Endothelial cell of umbilical vein (primary cell): ENCODE data around the gene CCDC15. TPM values are rescaled to one million over a fixed set of nuclear protein-coding genes. Genes with fewer than 3 reads are reported as not detected.
"Not testable (repeated sequence)": the region's sequence is repeated elsewhere in the genome, so short reads cannot be mapped to it uniquely, and the experiment has no call there.

Experiments
- BruUV-seq: library from RNA; stranded (reverse); fragments of 400-500 nt; replicated peaks from 2 replicates; lab custom pipeline; 2021; lab: Mats Ljungman, UMichigan
- CTCF ChIA-PET: fragments of 300-600, 350-600 bp; sonication (Branson Sonifier 250); formaldehyde crosslinking; loops from one replicate; lab custom pipeline; 2021; ENCODE audit warnings: antibody characterized with exemption, inconsistent platforms; lab: Charles Lee
- POLR2A ChIA-PET: fragments of 300-600, 350-600 bp; sonication (Branson Sonifier 250); formaldehyde crosslinking; loops from one replicate; lab custom pipeline; 2021; ENCODE audit warnings: antibody characterized with exemption, inconsistent platforms; lab: Charles Lee
- DNase-seq: peaks from one replicate; pipeline ENCODE4 v3.0.0-alpha.2; 2011; ENCODE audit warnings: low read depth, low spot score
- FAIRE-seq: peaks from 2 replicates; lab custom pipeline; 2011; peaks lifted over from hg19 to GRCh38; lab: Jason Lieb, UNC
- H2AFZ ChIP-seq: 2 replicates; pipeline ENCODE4 v1.6.0; 2012; ENCODE audit warnings: low read depth, low read length, control low read depth, inconsistent platforms
- H3K27ac ChIP-seq: 2 replicates; pipeline ENCODE4 v1.5.1; 2011; ENCODE audit warnings: low read depth, mild to moderate bottlenecking, control low read depth, low read length, moderate library complexity; ENCODE audit not compliant: insufficient read depth
- H3K27me3 ChIP-seq, 2 experiments: 2 replicates each; pipeline versions ENCODE4 v1.6.0 to v1.6.1; 2011; ENCODE audit warnings: low read length in 2 of 2, mixed read lengths in 1 of 2; ENCODE audit not compliant: control insufficient read depth in 2 of 2, insufficient read depth in 2 of 2
- H3K36me3 ChIP-seq, 2 experiments: 2 replicates in 1 of 2; 3 replicates in 1 of 2; pipeline ENCODE4 v1.5.1; 2011; ENCODE audit warnings: low read length in 2 of 2, mild to moderate bottlenecking in 1 of 2, moderate library complexity in 1 of 2; ENCODE audit not compliant: control insufficient read depth in 2 of 2, insufficient read depth in 2 of 2; ENCODE audit errors: extremely low read depth in 1 of 2
- H3K4me1 ChIP-seq: 3 replicates; pipeline ENCODE4 v1.5.1; 2011; ENCODE audit warnings: mild to moderate bottlenecking, low read length; ENCODE audit not compliant: control insufficient read depth, insufficient read depth; ENCODE audit errors: extremely low read depth
- H3K4me2 ChIP-seq: 2 replicates; pipeline ENCODE4 v1.6.1; 2011; ENCODE audit warnings: low read length, control low read depth, mixed read lengths; ENCODE audit not compliant: insufficient read depth
- H3K4me3 ChIP-seq, 3 experiments: fragments of 200-600 bp in 1 of 3; sonication (generic), shearing (Covaris generic) in 1 of 3; replicated peaks in 1 of 3; 2 replicates each; pipeline ENCODE4 v1.5.1; 2011 to 2016; ENCODE audit warnings: control low read depth in 3 of 3, low read length in 3 of 3, mild to moderate bottlenecking in 2 of 3, inconsistent platforms in 1 of 3, low read depth in 1 of 3, moderate library complexity in 1 of 3; ENCODE audit not compliant: insufficient read depth in 1 of 3
- H3K79me2 ChIP-seq: 2 replicates; pipeline ENCODE4 v1.6.0; 2012; ENCODE audit warnings: low read length, inconsistent platforms; ENCODE audit not compliant: control insufficient read depth, insufficient read depth
- H3K9ac ChIP-seq: replicated peaks from 2 replicates; pipeline ENCODE3; 2011; ENCODE audit warnings: low read length, control low read depth; ENCODE audit not compliant: insufficient read depth; ENCODE audit errors: extremely low read depth
- H3K9me1 ChIP-seq: replicated peaks from 3 replicates; pipeline ENCODE4 v1.6.0; 2011; ENCODE audit warnings: mild to moderate bottlenecking, low read length; ENCODE audit not compliant: control insufficient read depth, insufficient read depth; ENCODE audit errors: extremely low read depth
- H3K9me3 ChIP-seq: replicated peaks from 2 replicates; pipeline ENCODE4 v1.5.1; 2012; ENCODE audit warnings: low read length, inconsistent platforms; ENCODE audit not compliant: control insufficient read depth, insufficient read depth
- H4K20me1 ChIP-seq: replicated peaks from 2 replicates; pipeline ENCODE3; 2011; ENCODE audit warnings: mild to moderate bottlenecking, low read length; ENCODE audit not compliant: control insufficient read depth, insufficient read depth; ENCODE audit errors: extremely low read depth
- CTCF ChIP-seq, 2 donors: IDR thresholded peaks; 1 replicate in 1 of 2; 2 replicates in 1 of 2; pipeline ENCODE4 v1.5.1; 2011; ENCODE audit warnings: low read length in 2 of 2, mild to moderate bottlenecking in 2 of 2, moderate library complexity in 2 of 2, control low read depth in 1 of 2, inconsistent platforms in 1 of 2, low read depth in 1 of 2; ENCODE audit not compliant: insufficient read depth in 1 of 2; ENCODE audit errors: extremely low read depth in 1 of 2
- FOS ChIP-seq: IDR thresholded peaks from 2 replicates; pipeline ENCODE4 v1.6.1; 2011; ENCODE audit warnings: mild to moderate bottlenecking, low read length, moderate library complexity, borderline replicate concordance; ENCODE audit not compliant: insufficient read depth
- JUN ChIP-seq: IDR thresholded peaks from 2 replicates; pipeline ENCODE4 v1.6.1; 2011; ENCODE audit warnings: borderline replicate concordance, low read depth; ENCODE audit not compliant: insufficient read length, insufficient read depth
- MYC ChIP-seq: IDR thresholded peaks from one replicate; pipeline ENCODE4 v1.6.1; 2011; ENCODE audit warnings: mild to moderate bottlenecking, low read depth, low read length
- POLR2A ChIP-seq: IDR thresholded peaks from 2 replicates; pipeline ENCODE4 v1.6.1; 2012; ENCODE audit warnings: low read depth, mild to moderate bottlenecking, control low read depth, low read length
- POLR2AphosphoS5 ChIP-seq: IDR thresholded peaks from 2 replicates; pipeline ENCODE4 v1.6.1; 2012; ENCODE audit warnings: low read depth, mild to moderate bottlenecking, control low read depth, low read length, moderate library complexity; ENCODE audit not compliant: insufficient read depth
- dilution Hi-C: fragments of 300-500 bp; cut with MboI; formaldehyde crosslinking; loops from one replicate; pipeline ENCODE4 v1.15.0; 2019; ENCODE audit warnings: low sequenced_read_pairs; ENCODE audit not compliant: extremely low pct_ligation_motif_present
- intact Hi-C: fragments of 100-400 bp; cut with micrococcal nuclease; formaldehyde crosslinking; loops from one replicate; pipeline ENCODE4 v1.10.0; 2022
- polyA plus RNA-seq, 4 experiments: library from polyadenylated mRNA; depleted of rRNA in 3 of 4; stranded (reverse) in 3 of 4; unstranded in 1 of 4; fragments of >200 nt; gene quantifications; 2 replicates each; pipeline versions ENCODE4 v1.2.1 to v1.2.3, GENCODE V29; 2011 to 2012; ENCODE audit warnings: missing spikeins in 1 of 4
- total RNA-seq: library from RNA; stranded (reverse); gene quantifications from 2 replicates; pipeline ENCODE4 v1.2.3, GENCODE V29; 2021

CCDC15 gene
- total and polyA plus RNA-seq, 2 donors (not counting 3 experiments of a cell fraction or from before 2014, with no cell fraction given), result 0.75 to 3.8 TPM

- ChIA-PET POLR2A (no interaction called here), CTCF (no interaction called here)
- Histone ChIP-seq H3K36me3 (no peaks in the 10 kb centered on the region), H3K79me2 (no peaks in the 10 kb centered on the region), H3K4me2 (no peak overlapping the region), H4K20me1 (no peaks in the 10 kb centered on the region), H3K27me3 (no peaks in the 10 kb centered on the region), H3K9ac (no peak overlapping the region), H3K4me3 (no peak overlapping the region), H2AFZ (no peak overlapping the region), H3K9me1 (no peaks in the 10 kb centered on the region), H3K9me3 (no peaks in the 10 kb centered on the region), H3K27ac (no peak overlapping the region), H3K4me1 (no peaks in the 10 kb centered on the region)
- intact Hi-C loops, result no loop called here
- DNase-seq (no peak), FAIRE-seq (no peak)
- no TSS peak for BruUV-seq
- dilution Hi-C loops, result no loop called here
- TF ChIP-seq MYC, result no peak
- no peak for TF ChIP-seq FOS
- TF ChIP-seq POLR2AphosphoS5, result no peak
- no peak for TF ChIP-seq JUN
- no peak for TF ChIP-seq POLR2A
- no peak for TF ChIP-seq CTCF (IDR thresholded peaks at IDR 0.05; ENCODE audit: extremely low read depth in 1 of 2, insufficient read depth in 1 of 2, low read depth in 1 of 2, low read length in 2 of 2)
These were observed 101.2 kb downstream of the CCDC15 start for GRCh38 chr11:125055107-125055715.

DNA sequence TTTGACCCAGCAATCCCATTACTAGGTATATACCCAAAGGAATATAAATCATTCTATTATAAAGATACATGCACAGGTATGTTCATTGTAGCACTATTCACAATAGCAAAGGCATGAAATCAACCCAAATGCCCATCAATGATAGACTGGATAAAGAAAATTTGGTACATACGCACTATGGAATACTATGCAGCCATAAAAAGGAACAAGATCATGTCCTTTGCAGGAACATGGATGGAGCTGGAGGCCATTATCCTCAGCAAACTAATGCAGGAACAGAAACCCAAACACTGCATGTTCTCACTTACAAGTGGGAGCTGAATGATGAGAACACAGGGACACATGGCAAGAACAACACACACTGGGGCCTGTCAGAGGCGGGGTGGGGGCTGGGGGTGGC is 102.1 kb downstream of the CCDC15 start:
- H3K4me3 ChIP-seq, H3K9ac ChIP-seq, H3K4me2 ChIP-seq, intact Hi-C loops, FAIRE-seq, dilution Hi-C loops, H3K27me3 ChIP-seq, H3K36me3 ChIP-seq, POLR2A ChIA-PET, H3K9me1 ChIP-seq, DNase-seq, H3K79me2 ChIP-seq, BruUV-seq, H2AFZ ChIP-seq, H3K4me1 ChIP-seq, H3K9me3 ChIP-seq, H4K20me1 ChIP-seq, H3K27ac ChIP-seq: not testable (repeated sequence)
- CTCF ChIA-PET, result interaction anchor here (0.6 kb wide), 1 partner anchor 750 kb away, joined by 3 read pairs; no protein-coding TSS in a partner anchor
